ENCODE measurements around the gene ZNF211. TPM values are rescaled to one million over a fixed set of nuclear protein-coding genes. Genes with fewer than 3 reads are reported as not detected.

Gene ZNF211
- total RNA-seq, 1 donor from 2014 or later, result 26.0 TPM

DNA sequence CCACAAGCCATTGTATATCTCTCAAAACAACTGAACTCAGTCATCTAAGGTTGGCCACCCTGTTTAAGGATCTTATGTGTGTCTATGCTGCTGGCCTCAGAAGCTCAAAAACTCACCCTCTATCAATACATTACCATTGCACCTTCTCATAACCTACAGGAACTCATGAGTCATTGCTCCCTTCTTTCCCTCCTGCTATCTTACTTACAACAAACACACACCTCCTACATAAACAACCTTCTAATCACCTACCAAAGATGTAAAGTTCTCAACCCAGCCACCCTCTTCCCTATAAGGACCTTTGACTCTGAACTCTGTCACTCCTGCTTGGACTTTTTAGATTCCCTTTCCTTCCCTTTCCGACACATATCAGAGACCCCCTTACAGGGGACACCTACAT, 22.5 kb downstream of the ZNF211 start:
- ATAC-seq (ENCODE audit: low read depth), result no peak
- peaks cover 53% of the 10 kb centered on the region for H3K27me3 Mint-ChIP-seq
- peaks cover 9% of the 10 kb centered on the region for H3K9me3 Mint-ChIP-seq
- no peaks in the 10 kb centered on the region for H3K4me1 Mint-ChIP-seq
- intact Hi-C loops (cut with micrococcal nuclease), result no loop called here
- H3K4me3 Mint-ChIP-seq, result no peak overlapping the region
- H3K27ac Mint-ChIP-seq, result no peak overlapping the region
- TF ChIP-seq, protein P1, sequence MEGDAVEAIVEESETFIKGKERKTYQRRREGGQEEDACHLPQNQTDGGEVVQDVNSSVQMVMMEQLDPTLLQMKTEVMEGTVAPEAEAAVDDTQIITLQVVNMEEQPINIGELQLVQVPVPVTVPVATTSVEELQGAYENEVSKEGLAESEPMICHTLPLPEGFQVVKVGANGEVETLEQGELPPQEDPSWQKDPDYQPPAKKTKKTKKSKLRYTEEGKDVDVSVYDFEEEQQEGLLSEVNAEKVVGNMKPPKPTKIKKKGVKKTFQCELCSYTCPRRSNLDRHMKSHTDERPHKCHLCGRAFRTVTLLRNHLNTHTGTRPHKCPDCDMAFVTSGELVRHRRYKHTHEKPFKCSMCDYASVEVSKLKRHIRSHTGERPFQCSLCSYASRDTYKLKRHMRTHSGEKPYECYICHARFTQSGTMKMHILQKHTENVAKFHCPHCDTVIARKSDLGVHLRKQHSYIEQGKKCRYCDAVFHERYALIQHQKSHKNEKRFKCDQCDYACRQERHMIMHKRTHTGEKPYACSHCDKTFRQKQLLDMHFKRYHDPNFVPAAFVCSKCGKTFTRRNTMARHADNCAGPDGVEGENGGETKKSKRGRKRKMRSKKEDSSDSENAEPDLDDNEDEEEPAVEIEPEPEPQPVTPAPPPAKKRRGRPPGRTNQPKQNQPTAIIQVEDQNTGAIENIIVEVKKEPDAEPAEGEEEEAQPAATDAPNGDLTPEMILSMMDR (IDR thresholded peaks at IDR 0.05), result no peak
- POLR2A ChIA-PET, result no interaction called here
- no peak for DNase-seq
- CTCF ChIA-PET, result no interaction called here
- H3K36me3 Mint-ChIP-seq (ENCODE audit: low read depth), result peaks cover 2% of the 10 kb centered on the region

DNA sequence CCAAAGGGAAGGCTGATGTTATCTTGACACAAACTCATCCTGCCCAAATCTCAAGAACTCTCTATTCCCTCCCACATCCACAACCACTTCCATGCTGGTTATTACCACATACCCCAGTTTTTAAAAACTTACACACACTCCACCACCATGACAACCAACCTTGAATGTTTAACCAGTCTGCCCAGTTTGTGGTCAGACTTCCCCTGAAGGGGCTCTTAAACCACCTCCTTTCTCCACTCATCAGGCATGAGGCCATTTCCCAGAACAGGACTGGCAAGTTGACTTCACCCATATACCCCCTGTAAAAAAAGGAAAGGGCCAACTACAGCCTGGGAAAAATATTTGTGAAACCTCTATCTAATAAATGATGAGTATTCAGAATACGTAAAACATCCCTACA, 23.4 kb downstream of the ZNF211 start:
- Mint-ChIP-seq H3K9me3 (peaks cover 9% of the 10 kb centered on the region), H3K4me3 (no peak overlapping the region), H3K36me3 (ENCODE audit: low read depth) (peaks cover 2% of the 10 kb centered on the region), H3K27me3 (peaks cover 55% of the 10 kb centered on the region), H3K27ac (no peak overlapping the region), H3K4me1 (no peaks in the 10 kb centered on the region)
- ATAC-seq (ENCODE audit: low read depth) (no peak), DNase-seq (no peak)
- CTCF ChIA-PET, result no interaction called here
- intact Hi-C loops (cut with micrococcal nuclease), result no loop called here
- POLR2A ChIA-PET, result no interaction called here
- TF ChIP-seq, protein P1 (IDR thresholded peaks at IDR 0.05), result no peak

DNA sequence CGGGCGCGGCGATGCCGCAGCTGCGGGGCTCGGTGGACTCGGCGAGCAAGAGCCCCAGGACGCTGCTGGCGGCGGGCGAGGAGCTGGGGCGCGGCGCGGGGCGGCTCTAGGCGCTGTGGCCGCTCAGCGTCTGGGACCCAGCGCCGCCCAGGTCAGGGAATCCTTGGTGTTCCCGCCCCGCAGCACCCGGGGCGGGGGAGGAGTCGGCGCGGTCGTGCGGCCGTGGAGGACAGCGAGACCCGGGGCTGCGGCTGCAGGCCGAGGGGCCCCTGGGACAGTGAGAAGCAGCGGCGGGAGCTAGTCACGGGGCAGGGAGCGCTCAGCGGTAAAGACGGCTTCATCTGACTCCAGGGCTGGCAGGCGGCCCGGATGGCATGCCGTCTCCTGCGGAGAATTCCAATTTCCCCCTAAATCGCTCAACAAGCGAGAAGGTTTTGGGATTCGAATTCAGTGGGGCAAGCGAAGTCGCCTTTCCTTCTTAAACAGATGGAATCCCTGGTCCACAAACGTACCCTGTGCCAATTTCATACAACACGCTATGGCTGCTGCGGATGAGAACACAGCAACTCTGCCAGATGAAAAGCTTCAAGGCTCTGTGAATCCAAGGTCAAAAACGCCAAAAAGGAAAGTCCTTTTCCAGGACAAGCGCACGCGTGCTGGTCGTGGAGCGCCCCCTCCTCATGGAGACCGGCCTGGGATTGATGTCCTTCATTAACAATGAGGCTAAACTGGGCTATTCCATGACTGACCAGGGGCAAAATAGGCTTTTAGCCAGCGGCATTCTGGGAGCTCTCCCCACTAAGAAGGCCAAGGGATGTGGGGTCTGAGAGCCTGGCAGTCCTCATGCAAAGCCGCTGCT, 31.5 kb downstream of the ZNF211 start:
- DNase-seq, result peak; percentile 22
- H3K4me1 Mint-ChIP-seq, result peaks cover 5% of the 10 kb centered on the region
- POLR2A ChIA-PET, result interaction anchor here (0.5 to 1.6 kb wide), 2 partner anchors 17 to 717 kb away, joined by 3 to 7 read pairs; partner anchors contain the start of gene ZNF551
- intact Hi-C loops (cut with micrococcal nuclease), result no loop called here
- ATAC-seq (ENCODE audit: low read depth), result peak; percentile 61
- H3K36me3 Mint-ChIP-seq (ENCODE audit: low read depth), result no peaks in the 10 kb centered on the region
- H3K4me3 Mint-ChIP-seq, result peak overlapping the region; percentile 78
- TF ChIP-seq, protein P1 (IDR thresholded peaks at IDR 0.05), result no peak
- H3K27ac Mint-ChIP-seq, result no peak overlapping the region
- CTCF ChIA-PET, result interaction anchor here (0.9 kb wide), 1 partner anchor 199 kb away, joined by 3 read pairs; no protein-coding TSS in a partner anchor
- H3K9me3 Mint-ChIP-seq, result no peaks in the 10 kb centered on the region
- H3K27me3 Mint-ChIP-seq, result peaks cover 32% of the 10 kb centered on the region

DNA sequence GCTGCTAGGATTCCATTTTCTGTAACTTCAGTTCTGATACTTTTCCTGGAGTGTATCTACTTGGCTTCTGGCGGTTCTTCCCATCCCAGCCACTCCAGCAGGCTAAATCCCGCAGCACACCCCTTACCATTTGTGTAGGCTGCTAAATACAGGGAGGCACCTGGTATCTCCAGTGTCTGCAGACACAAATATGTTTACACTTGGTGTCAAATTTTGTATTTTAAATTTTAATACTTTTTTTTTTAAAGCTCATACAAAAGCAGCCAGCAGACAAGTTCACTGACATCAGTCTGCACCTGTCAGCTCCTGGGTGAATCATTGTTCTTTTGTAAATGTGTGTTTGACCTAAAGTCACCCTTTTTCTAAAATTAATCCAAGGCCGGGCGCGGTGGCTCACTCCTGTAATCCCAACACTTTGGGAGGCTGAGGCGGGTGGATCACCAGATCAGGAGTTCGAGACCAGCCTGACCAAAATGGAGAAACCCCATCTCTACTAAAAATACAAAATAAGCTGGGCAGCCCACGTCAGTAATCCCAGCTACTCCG, 32.4 kb downstream of the ZNF211 start:
- POLR2A ChIA-PET, result interaction anchor here (1.6 kb wide), 1 partner anchor 17 kb away, joined by 7 read pairs; the partner anchor contains the start of gene ZNF551
- H3K27me3 Mint-ChIP-seq, result peaks cover 28% of the 10 kb centered on the region
- ATAC-seq (ENCODE audit: low read depth) (no peak), DNase-seq (no peak)
- no peaks in the 10 kb centered on the region for H3K9me3 Mint-ChIP-seq
- intact Hi-C loops (cut with micrococcal nuclease), result no loop called here
- TF ChIP-seq, protein P1 (IDR thresholded peaks at IDR 0.05), result no peak
- H3K27ac Mint-ChIP-seq, result no peak overlapping the region
- no peak overlapping the region for H3K4me3 Mint-ChIP-seq
- H3K4me1 Mint-ChIP-seq, result peaks cover 5% of the 10 kb centered on the region
- H3K36me3 Mint-ChIP-seq (ENCODE audit: low read depth), result no peaks in the 10 kb centered on the region
- CTCF ChIA-PET, result no interaction called here

DNA sequence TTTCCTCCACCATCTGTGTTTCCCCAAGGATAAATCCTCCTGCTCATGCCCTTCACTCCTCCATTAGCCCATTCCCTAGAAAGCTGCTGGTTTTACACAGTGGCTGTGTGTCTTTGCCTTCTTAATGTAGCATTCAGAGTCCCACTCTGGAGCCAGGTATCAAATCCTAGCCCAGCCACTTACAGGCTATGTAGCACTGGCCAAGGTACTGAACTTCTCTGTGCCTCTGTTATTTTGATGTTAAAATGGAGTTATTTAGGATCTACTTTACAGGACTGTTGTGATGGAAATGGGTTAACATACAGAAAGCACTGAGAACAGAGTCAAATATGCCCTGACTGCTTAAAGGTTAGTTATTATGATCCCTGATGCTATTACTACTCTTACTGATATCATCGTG, 34.3 kb downstream of the ZNF211 start:
- TF ChIP-seq, protein P1 (IDR thresholded peaks at IDR 0.05), result no peak
- CTCF ChIA-PET, result no interaction called here
- Mint-ChIP-seq H3K4me3 (no peak overlapping the region), H3K9me3 (no peaks in the 10 kb centered on the region), H3K36me3 (ENCODE audit: low read depth) (no peaks in the 10 kb centered on the region), H3K27ac (no peak overlapping the region), H3K27me3 (peaks cover 33% of the 10 kb centered on the region), H3K4me1 (peaks cover 5% of the 10 kb centered on the region)
- DNase-seq (no peak), ATAC-seq (ENCODE audit: low read depth) (no peak)
- POLR2A ChIA-PET, result no interaction called here
- intact Hi-C loops (cut with micrococcal nuclease), result no loop called here
